ENCODE results near the gene IGSF9B.

Gene IGSF9B

DNA sequence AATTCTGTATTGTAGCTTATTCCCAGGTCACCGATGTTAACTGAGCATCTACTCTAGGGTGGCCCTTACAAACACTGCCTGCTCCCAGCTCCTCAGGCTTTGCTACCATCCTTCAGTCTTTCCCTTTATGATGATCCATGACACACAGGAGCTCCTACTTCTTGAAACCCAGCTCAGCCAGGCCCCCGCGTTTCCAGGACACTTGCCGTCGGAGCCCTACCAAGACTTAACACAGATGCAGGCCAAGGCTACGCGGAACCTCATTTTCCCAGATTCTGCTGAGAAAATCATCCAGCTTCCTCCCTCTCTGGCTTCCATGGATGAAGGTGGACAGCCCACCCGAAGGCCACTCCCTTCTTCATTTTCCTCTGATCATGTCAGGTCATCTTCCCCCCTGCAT is 18.6 kb downstream of the IGSF9B start:
- no peak for DNase-seq (ENCODE audit: low read depth)

DNA sequence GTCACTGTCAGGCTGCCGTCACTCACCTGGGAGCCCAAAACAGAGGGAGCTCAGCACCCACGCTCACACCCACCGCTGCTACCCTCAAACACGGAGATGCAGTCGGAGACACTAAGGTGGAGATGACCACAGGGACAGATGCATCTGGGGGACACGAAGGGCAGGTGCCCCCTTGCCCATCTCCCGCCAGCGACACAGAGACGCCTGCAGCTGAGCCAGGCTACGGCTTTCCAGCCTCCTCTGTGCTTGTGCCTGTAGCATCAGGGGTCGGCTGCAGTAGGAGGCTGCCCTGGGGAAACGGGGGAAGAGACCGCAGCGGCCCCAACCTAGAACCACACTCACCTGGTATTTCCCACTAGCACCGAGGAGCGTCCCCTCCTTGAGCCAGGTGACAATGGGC is 19.3 kb downstream of the IGSF9B start:
- DNase-seq (ENCODE audit: low read depth) = no peak

DNA sequence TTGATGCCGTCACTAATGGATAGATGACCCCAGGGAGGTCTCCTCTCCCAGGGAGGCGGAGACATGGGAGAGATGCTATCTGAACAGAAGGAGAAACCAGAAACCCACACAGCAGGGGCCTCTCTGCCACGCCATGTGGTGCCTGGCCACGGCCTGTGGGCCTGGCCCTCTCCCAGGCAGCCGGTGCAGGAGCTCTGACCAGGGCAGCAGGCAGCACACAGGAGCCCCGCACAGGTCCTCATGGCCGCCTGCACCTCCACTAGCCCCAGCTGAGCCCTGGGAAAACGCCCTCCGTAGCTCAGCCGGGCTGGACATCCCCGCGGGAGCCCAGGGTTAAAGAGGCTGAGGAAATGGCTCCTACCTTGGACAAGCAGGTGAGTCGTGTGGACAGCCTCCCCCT is 19.8 kb downstream of the IGSF9B start:
- DNase-seq (ENCODE audit: low read depth) = no peak

DNA sequence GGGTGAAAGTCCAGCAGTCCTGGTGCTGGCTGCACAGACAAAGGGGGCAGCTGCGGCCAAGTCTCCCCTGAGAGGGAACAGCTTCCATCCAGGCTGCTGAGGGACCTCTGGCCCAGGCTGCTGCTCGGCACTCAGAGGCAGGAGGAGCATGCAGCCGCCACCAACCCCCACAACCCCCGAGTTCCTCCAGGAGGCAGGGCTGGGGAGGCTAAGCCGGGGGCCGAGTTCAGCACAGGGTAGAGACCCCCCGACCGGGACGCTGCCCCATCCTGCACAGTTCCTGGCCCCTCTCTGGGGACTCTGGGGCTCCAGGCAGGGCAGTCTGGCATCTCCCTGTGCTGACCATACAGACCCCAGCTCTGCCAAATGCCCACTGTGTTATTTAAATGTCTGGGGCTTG is 20.2 kb downstream of the IGSF9B start:
- DNase-seq (ENCODE audit: low read depth) = no peak

DNA sequence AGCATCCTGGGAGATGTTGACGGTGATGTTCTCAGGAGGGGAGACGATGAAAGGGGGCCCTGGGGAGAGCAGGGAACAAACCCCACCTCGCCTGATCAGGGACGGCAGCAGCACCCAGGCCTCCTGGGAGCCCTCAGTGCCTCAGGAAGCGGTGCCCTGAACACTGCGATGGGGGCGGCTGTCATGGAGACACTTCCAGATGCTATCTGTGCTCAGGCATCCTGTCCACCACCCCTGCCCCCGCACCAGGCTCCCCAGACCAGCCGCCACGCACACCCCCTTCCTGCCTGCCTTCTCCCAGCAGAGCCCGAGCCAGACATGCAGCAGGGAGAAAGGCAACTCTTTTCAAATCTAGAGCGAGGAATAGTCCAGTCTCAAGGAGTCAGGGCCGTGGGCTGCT is 20.6 kb downstream of the IGSF9B start:
- DNase-seq (ENCODE audit: low read depth) = no peak

DNA sequence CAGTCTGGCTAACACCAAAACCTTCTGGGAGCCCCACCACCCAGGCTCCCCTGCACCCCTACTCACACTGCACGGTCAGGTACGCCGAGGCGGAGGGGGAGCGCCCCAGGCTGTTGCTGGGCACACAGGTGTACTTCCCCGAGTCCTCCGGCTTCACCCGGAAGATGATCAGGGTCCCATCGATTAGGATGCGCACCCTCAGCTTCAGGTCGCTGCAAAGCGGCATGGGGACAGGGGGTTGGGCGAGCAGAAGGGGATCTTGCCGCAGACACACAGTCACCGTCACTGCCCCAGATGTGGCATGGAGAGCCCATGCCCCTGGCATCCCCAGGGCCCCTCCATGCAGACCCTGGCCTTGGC is 21.2 kb downstream of the IGSF9B start:
- DNase-seq (ENCODE audit: low read depth) = no peak

DNA sequence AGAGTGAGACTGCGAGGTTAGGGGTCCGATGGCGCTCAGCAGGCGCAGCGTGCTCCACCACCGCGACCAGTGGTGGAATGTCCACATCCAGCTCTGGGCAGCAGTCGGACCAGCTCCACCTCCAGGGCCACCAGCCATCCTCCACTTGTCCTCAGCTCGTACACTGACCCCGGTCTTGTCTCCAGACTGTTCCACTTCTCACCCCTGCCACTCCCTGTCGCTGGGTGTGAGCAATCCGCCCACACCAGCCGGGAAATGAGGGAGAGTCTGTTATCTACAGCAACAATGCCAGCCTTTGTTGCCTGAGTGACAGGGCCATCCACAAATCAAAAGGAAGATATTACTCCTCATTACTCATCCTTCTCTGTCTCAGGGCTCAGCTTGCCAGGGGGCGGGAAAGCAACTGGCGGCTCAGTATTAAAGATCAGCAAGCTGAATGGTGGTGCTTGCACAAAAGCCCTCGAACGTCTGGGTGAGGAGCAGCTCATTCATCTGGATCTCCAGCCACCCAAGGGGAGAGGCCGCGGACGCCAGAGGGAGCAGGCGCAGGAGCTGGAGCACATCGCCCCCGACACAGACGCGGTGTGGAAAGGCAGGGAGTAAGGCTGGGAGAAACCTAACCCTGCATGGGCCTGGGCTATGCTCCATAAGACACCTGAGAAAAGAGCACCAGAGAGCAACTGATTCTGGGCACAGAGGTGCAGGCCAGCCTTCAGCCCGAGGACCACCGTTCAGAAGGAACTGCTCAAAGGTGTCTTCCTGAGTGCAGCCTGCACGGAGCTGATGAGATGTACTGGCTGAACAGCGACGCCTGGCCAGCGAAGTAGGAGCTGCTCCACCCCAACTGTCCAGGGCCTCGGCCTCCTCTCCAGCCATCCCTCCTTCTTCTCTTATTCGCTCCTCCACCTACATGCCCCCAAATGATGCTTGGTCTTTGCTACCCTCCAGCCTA is 21.9 kb downstream of the IGSF9B start:
- DNase-seq (ENCODE audit: low read depth) = peak; percentile 52

DNA sequence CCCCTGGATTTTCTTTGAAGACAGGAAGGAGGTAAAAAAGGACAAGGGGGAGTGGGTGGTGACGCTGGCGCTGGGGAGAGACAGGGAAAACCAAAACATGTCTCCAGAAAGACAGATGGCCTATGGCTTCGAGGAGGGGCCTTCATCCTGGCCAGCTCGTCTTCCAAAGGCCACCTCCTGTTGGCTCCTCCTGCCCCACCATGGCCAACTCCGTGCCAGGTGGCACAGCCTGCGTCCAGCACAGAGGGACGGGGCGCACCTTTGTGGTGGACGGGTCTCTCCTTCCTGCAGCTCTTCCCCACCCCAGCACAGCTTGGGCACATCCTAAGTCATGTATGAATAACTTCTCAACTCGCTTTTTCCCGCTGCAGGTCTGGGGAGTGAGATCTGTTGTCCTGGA is 22.7 kb downstream of the IGSF9B start:
- DNase-seq (ENCODE audit: low read depth) = no peak

DNA sequence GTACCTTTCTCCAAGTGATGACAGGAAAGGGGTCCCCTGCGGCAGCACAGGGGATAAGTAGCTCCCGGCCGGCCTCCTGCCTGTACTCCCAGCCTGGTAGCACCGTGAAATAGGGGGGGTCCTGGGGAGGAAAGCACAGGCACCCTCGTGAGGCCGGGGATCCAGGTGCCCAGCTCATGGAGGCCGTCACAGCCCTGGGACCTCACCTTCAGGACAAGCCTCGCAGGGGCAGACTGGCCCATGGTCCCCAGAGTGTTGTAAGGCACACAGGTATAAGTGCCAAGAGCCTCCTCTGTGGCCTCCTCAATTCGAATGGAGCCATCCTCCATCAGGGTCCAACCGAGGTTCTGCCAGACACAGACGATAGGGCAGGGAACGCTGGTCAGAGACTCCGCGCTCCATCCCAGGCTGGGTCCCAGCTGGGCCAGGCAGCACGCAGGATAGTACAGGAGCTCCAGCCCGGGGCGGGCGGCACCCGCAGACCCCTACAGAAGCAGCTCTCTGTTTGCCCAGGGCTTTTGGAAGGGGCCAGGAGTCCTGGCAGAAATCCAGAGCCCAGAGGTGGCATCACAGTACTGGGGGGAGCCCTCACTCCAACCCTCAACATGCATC is 25.2 kb downstream of the IGSF9B start:
- no peak for DNase-seq (ENCODE audit: low read depth)

DNA sequence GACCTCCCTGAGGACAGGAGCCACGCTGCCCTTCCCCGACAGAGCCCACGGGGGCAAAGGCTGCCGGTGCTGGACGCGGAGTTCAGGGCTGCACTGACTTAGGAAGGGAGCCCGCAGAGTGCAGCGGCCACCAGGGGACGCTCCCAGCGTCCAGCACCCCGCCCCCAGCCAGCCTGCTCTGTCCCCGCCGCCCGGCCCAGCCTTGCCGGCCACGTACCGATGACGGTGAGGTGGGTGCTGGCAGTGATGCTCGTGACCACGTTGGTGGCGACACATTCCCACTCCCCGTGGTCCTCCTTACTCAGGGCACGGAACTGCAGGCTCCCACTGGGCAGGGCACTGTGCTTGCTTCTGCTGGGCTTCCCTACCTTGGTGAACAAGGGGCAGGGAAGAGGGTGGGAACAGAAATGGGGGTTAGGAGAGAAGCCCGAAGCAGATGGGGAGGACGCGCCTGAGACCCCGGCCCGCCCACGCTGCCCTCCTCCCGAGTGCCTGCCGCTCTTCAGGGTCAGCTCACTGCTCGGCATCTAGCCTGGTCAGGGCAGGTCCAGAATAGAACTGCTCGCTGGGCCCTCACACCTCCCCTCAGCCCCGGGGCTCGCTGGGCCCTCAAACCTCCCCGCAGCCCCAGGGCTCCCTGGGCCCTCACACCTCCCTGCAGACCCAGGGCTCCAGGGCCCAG is 25.9 kb downstream of the IGSF9B start:
- no peak for DNase-seq (ENCODE audit: low read depth)

DNA sequence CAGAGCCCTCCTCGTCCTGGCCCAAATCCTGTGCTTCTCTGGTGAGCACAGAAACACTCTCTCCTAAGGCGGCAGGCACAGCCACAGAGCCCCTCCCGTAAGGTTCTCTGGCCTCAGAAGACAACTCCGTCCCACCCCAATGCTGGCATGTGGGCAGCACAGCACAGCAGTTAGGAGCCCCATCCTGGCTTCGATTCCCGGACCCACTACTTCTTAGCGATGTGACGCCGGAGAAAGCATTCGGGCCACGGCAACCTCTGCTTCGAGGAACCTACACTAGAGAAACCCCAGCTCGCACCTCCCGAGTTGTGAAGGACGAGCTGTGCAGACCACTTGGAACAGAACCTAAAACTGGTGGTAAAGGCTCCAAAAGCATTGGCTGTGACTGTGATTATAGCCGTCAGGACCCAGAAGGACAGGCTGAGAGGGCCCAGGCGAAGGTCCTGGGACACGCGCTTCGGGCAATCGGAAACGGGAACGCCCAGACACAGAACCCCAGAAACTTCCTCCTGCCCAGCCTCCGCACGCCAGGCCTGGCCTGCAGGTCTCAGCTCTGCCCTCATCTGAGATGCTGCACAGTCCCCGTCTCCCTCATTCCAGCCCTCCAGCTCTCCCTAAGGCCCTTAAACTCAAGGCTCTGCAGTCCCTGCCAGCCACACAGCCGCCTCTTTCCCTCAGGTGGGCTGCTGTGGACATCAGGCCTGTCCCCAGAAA is 26.6 kb downstream of the IGSF9B start:
- DNase-seq (ENCODE audit: low read depth) = no peak

DNA sequence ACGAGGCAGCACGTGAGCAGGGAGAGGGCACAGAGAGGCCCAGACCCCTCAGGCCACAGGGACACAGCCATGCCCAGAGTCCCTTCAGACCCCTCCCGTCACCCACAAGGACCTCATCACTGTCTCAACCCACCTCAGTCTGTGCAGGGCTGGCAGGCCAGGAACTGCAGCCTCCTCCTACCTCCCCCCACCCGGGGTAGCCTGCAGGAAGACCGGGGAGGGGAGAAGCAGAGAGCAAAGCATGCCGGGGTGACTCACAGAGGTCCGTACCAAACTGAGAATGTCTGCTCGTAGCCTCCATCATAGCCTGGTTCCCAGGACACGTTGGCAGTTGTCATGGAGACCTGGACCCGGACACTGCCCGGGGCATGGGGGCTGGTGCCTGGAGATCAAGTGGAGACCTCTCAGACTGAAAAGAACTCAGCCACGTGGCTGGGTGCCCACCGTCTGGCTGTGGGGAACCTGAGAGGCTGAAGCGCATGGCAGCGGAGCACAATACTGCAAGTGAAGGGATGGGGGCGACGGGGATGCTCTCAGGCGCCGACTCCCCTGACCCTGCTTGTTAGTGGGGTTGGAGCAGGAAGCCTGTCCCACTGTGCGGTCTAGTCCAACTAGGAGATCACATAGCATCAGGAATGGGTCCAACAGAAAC is 27.2 kb downstream of the IGSF9B start:
- DNase-seq (ENCODE audit: low read depth) = no peak

DNA sequence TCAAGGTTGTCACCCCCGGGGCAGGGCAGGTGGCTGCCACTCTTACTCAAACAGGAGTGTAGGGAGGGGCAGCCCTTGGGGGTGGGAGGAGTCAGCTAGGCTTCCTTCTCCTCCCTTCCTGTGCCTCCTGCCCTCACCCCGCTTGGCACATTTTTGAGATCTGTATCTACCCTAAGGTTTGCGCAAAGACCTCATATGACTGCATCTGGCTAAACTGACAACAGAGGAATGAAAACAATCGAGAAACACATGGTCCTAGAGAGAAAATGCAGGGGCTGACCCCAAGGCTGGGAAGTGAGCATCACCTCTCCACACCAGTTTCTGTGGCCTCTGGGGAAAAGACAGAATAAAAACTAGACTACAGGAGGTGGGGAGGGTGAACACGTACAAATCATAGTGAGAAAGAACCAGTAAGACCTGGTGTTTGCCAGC is 28.1 kb downstream of the IGSF9B start:
- no peak for DNase-seq (ENCODE audit: low read depth)

DNA sequence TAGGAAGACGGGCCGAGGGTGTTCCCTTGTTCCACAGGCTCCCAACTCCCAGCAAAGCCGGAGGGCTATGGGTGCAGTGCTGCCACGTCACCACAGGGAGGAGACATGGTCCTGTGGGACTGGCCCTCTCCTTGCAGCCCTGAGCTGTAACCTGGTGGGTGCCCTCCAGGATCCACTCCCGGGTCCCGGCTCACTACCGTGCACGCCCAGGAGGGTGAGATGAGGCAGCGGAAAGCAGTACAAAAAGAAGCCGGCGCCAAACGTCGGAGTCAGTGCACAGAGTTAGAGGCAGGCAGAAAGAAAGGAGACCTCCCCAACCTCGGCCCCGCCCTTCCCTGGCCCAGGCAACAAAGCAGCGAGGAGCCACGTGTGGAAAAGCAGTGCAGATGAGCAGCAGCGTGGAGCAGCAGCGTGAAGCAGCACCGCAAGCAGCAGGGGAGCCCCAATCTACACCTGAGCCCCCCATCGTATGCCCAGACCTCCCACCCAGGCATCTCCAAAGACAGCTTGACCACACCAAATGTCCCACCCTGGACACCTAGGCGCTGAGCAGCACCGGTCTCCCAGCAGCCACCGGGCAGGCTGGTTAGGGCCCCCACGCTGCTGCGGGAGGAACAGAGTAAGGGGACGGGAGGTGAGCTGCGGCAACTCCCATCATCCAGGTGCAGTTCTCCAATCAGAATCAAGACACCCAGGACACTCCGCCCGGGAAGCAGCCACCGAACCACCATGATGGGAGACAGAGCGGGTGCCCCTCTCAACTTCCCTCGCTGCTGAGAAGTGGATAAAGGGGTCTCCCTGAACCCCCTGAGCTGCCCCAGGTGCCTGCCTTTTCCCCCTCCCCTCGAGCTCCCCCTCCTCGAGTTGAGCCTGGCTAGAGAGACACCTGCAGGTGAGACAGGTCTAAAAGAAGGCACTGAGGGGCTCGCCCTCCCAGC is 28.8 kb downstream of the IGSF9B start:
- peak; percentile 52 for DNase-seq (ENCODE audit: low read depth)

DNA sequence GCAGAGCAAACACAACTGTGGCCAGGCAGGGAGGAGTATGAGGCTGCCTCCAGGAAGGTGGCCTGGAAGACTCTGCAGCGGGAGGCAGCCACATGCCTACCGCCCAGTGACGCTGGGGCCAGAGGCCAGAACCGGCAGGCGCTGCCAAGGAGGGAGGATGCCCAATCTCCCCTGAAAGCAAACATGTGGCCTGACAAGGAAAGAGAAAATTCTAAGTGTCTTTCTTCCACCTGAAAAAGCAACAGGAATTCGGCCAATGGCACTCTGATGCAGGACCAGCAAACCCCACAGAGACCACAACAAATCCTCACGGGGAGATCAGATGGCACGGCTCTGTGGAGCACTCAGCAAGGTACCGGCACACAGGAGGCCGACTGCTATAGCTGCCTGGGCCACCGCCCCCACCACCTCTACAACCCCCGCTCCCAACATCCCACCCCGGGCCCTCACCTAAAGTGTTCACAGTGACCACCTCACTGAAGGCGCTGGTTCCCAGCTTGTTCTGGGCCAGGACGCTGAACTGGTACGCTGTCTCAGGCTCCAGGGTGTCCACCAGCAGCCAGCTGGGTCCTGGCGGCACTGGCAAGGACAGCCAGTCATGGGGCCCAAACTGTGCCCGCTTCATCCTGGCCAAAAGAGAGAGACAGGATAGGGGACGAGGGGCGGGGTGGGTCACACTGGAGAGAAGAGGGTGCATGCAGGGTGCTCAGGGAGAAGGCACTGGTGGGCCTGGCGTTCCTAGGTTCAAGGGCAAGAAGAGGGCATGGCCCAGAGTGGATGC is 30.1 kb downstream of the IGSF9B start:
- DNase-seq (ENCODE audit: low read depth) = no peak

DNA sequence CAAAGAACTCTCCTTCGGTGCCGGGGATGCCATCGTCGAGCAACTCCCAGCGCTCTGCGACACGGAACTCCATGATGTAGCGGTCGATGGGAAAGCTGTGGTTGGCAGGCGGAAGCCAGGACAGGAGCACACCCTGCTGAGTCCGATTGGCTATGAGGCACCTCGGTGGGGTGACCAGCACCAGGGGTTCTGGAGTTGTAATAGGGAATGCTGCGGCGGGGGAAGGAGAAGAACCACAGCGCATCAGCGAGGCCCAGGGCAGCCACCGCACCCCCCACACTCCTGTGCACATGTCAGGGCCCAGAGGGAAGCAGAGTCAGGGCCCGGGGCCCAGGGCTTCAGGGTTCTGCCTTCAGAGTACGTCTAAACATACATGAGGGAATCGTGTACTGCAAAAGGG is 31.0 kb downstream of the IGSF9B start:
- DNase-seq (ENCODE audit: low read depth) = no peak

DNA sequence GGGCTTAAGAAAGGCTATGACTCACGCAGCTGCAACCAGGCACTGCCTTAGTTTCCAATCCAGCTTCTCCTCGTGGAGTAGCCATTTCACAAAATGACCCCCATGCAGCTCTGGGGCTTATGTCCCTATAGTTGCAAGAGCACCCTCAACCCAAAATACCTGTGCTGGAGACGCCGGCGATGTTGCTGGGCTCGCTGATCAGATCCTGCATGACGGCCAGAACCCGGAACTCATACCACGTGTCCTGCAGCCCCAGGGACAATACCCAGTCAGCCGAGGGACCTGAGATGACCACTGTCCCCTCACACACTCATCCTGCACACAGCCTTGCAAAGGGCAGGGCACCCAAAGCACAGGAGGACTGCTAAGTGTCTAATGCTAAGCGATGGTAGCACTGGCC is 32.1 kb downstream of the IGSF9B start:
- DNase-seq (ENCODE audit: low read depth) = no peak

DNA sequence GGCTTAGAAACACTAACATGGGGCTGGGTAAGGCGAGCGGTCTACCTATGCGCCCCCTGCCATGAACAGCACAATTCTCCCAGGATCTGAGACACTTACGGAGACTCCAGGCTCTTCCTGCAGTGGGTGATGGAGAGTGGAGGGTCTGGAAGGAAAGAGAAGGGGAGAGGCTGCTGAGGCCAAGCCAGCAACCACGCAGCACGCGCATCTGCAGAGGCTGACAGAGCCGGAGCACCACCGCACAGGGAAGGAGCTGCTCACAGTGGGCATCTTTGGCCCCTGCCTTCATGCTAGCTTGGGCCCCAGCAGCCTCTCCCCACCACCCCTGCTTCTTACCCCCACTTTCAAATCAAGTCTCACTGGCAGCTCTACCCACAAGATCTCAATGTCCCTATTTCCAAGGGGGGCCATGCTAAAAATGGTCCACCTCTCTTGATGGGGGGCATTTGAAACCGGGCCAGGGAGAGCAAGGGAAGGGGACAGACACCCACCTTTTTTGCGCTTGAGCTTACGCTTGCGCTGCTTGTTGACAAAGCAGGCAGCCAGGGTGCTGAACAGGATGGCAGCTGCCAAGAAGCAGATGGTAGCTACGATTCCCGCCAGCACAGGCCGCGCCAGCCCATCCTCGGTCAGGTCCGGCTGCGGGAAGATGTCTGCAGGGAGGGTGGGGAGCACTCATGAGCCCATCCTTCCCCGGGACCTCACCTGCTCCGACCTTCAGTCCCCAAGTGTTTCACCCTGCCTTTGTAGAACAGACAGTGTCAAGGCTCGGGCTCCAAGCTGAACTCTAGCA is 34.5 kb downstream of the IGSF9B start:
- DNase-seq (ENCODE audit: low read depth) = no peak

DNA sequence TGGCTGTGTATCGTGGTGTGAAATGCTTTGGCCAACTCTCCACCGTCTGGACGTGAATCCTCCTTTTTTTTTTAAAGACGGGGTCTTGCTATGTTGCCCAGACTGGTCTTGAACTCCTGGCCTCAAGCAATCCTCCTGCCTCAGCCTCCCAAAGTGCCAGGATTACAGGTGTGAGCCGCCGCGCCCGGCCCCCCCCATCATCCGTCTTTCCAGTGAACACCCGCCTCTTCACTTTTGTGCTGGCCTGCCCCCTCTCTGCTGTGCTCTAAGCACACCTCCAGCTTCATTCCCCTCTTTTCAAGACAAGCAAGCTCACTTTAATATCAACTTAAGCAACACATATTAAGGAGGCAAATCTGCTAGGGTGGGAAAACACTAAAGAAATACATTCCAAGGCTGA is 35.3 kb downstream of the IGSF9B start:
- DNase-seq (ENCODE audit: low read depth) = no peak
